Bronchial epithelial cell (primary cell): ENCODE results near the gene MARCHF7. TPM values are rescaled to one million over a fixed set of nuclear protein-coding genes. Genes with fewer than 3 reads are reported as not detected.

Experiments used
- DNase-seq: peaks from one replicate; pipeline ENCODE4 v3.0.0-alpha.2; 2010; ENCODE audit warnings: low read depth
- FAIRE-seq: peaks from 2 replicates; lab custom pipeline; 2011; peaks lifted over from hg19 to GRCh38; lab: Jason Lieb, UNC
- H3K27me3 ChIP-seq: 2 replicates; pipeline ENCODE4 v1.5.1; 2011; ENCODE audit warnings: low read length; ENCODE audit not compliant: control insufficient read depth, insufficient read depth
- H3K36me3 ChIP-seq: 2 replicates; pipeline ENCODE4 v1.5.1; 2011; ENCODE audit warnings: low read length; ENCODE audit not compliant: control insufficient read depth, insufficient read depth
- H3K4me3 ChIP-seq: 2 replicates; pipeline ENCODE4 v1.5.1; 2011; ENCODE audit warnings: mild to moderate bottlenecking, low read depth, low read length, control low read depth
- total RNA-seq: library from RNA; depleted of rRNA; stranded (reverse); fragments of >200 nt; gene quantifications from 2 replicates; pipeline ENCODE4 v1.2.1, GENCODE V29; 2014
- TF ChIP-seq, protein P1 (sequence below): IDR thresholded peaks from 2 replicates; pipeline ENCODE4 v1.5.1; 2011; ENCODE audit warnings: mild to moderate bottlenecking, moderate library complexity, low read length, control low read depth, inconsistent platforms; ENCODE audit not compliant: insufficient read depth, severe bottlenecking

Gene MARCHF7
- total RNA-seq, 1 donor from 2014 or later, result 103 TPM

DNA sequence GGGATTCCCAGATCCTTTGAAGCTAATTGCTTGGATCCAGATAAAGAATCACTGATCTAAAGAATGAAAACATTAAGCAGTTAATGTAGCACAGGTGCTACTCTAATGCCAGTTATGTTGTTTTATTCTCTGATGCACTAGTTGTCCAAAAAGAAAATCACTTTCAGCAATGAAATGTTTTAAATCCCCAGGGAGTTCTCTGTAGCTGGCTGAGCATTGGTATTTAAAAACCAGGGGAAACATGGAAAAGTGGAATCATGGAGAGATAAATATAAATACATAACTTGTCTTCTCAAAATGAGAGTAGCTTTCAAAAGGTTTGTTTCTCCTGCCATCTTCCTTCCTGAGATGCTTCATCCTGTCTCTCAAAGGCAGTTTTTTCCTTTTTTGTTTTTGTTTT, 48.0 kb downstream of the MARCHF7 start:
- FAIRE-seq, result no peak
- Histone ChIP-seq H3K27me3 (no peaks in the 10 kb centered on the region), H3K4me3 (no peak overlapping the region), H3K36me3 (peaks cover 10% of the 10 kb centered on the region)
- DNase-seq, result no peak
- TF ChIP-seq, protein P1, sequence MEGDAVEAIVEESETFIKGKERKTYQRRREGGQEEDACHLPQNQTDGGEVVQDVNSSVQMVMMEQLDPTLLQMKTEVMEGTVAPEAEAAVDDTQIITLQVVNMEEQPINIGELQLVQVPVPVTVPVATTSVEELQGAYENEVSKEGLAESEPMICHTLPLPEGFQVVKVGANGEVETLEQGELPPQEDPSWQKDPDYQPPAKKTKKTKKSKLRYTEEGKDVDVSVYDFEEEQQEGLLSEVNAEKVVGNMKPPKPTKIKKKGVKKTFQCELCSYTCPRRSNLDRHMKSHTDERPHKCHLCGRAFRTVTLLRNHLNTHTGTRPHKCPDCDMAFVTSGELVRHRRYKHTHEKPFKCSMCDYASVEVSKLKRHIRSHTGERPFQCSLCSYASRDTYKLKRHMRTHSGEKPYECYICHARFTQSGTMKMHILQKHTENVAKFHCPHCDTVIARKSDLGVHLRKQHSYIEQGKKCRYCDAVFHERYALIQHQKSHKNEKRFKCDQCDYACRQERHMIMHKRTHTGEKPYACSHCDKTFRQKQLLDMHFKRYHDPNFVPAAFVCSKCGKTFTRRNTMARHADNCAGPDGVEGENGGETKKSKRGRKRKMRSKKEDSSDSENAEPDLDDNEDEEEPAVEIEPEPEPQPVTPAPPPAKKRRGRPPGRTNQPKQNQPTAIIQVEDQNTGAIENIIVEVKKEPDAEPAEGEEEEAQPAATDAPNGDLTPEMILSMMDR, result no peak

DNA sequence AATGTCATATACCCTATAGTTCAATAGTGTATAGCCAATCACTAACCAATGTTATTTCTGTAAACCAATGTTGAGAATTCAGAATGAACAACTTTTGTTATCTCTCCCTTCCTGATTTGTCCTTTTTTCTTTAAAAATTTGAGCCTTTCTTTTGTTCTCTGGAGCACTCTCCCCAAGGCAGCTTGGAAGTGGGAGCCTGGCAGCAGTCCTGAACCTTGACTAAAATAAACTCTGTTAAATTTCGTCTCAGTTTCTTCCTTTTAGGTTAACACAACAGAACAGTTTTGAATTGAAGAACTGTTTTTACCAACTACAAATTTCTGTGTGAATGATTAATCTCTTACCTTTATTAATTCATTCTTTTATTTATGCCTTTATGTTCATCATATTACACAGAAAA, 49.8 kb downstream of the MARCHF7 start:
- Histone ChIP-seq H3K4me3 (no peak overlapping the region), H3K27me3 (no peaks in the 10 kb centered on the region), H3K36me3 (peaks cover 10% of the 10 kb centered on the region)
- FAIRE-seq, result no peak
- DNase-seq, result no peak
- TF ChIP-seq, protein P1, result no peak

Other genes starting within 250 kb of the MARCHF7 start
- 37.4 and 51.0 TPM in 2 replicates for gene BAZ2B, start 96.0 kb upstream of the MARCHF7 start, total RNA-seq
- 0.13 and 0.26 TPM in 2 replicates for gene CD302, start 85.7 kb downstream of the MARCHF7 start, total RNA-seq
- gene LY75, start 192.2 kb downstream of the MARCHF7 start, total RNA-seq, result 1.3 and 2.6 TPM in 2 replicates